Stimulated activated CD8-positive, alpha-beta memory T cell treated with anti-CD3 and anti-CD28 coated beads, Interleukin-12 subunit alpha, Interleukin-12 subunit beta, amount 100 ng/mL, for 4 hours (primary cell): Measurements from ENCODE around the gene LIN7C.

Experiments
- DNase-seq: peaks from one replicate; pipeline ENCODE4 v3.0.0-alpha.2; 2020; ENCODE audit warnings: low read depth

LIN7C gene

GRCh38 chr11:27445625-27446024, 60.9 kb downstream of the LIN7C start:
- no peak for DNase-seq

DNA sequence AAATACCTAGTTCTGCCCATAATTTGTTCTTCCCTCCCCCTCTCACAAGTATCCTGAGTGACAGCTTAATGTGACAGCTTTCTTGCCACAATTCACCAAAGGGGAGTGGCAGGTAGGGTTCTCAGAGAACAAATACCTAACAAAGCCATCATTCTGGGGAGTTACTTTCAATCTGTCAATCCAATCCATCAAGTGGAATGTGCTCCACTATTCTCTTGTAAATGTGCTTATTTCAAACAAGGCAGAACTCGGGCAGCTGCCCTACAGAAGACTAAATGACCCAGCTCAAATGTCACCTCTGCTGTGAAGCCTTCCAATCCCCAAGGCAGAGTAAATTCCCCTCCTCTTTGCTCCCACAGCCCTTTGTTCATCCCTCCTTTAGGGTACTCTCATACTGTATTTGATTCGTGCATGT, 61.8 kb downstream of the LIN7C start:
- no peak for DNase-seq
